AG04449 (cell line): ENCODE data around the gene KLC4.

Source experiments
- CTCF ChIA-PET: fragments of 350-600 bp; formaldehyde crosslinking; extraction: SDS; loops from one replicate; lab custom pipeline; 2021; ENCODE audit warnings: antibody characterized with exemption; lab: Yijun Ruan, JAX
- POLR2A ChIA-PET: fragments of 400-600, 350-600 bp; formaldehyde crosslinking; extraction: SDS; loops from one replicate; lab custom pipeline; 2020; ENCODE audit warnings: antibody characterized with exemption, inconsistent platforms; lab: Yijun Ruan, JAX
- DNase-seq: peaks from one replicate; pipeline ENCODE4 v3.0.0-alpha.2; 2010; ENCODE audit warnings: low read depth, low spot score
- H3K4me3 ChIP-seq: 2 replicates; pipeline ENCODE4 v1.5.1; 2011; ENCODE audit warnings: low read depth, mild to moderate bottlenecking, control low read depth, low read length
- TF ChIP-seq, protein P1 (sequence below): IDR thresholded peaks from one replicate; pipeline ENCODE4 v1.5.1; 2011; ENCODE audit warnings: mild to moderate bottlenecking, moderate library complexity, low read length, control low read depth, inconsistent platforms; ENCODE audit not compliant: insufficient read depth; ENCODE audit errors: missing control alignments

KLC4 gene

DNA sequence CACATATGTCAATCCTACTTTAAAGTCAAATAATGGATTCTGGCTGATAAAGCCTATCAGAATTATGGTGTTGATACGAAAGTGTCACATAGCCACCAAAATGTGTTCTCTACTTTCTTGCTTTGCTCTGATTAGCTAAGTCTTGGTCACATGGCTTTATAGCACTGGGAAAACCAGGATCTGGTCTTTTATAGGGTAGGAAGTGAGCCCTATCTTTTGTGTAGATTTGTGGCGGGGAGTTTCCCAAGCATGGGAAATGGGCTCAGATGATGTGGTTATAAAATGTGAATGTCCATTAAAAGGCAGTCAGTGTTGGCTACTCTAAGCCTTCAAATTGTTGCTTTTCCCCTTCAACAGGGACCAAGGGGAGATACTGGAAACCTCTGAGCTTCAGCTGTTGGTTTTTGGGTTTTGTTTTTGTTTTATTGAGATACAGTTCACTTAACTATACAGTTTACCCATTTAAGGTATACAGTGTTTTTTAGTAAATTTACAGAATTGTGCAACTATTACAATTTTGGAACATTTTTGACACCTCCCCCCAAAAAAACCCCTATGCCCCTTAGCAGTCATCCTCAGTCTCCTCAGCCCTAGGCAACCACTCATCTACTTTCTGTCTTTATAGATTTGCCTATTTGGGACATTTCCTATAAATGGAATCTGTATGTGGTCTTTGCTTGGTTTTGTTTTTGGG lies 25.8 kb upstream of the KLC4 start:
- TF ChIP-seq, protein P1, sequence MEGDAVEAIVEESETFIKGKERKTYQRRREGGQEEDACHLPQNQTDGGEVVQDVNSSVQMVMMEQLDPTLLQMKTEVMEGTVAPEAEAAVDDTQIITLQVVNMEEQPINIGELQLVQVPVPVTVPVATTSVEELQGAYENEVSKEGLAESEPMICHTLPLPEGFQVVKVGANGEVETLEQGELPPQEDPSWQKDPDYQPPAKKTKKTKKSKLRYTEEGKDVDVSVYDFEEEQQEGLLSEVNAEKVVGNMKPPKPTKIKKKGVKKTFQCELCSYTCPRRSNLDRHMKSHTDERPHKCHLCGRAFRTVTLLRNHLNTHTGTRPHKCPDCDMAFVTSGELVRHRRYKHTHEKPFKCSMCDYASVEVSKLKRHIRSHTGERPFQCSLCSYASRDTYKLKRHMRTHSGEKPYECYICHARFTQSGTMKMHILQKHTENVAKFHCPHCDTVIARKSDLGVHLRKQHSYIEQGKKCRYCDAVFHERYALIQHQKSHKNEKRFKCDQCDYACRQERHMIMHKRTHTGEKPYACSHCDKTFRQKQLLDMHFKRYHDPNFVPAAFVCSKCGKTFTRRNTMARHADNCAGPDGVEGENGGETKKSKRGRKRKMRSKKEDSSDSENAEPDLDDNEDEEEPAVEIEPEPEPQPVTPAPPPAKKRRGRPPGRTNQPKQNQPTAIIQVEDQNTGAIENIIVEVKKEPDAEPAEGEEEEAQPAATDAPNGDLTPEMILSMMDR: no peak
- DNase-seq: no peak
- ChIA-PET POLR2A (interaction anchor here (0.9 to 1.8 kb wide), 3 partner anchors 13 to 116 kb away, joined by 3 to 4 read pairs (median 4); no protein-coding TSS in a partner anchor), CTCF (interaction anchor here (1.3 kb wide), 1 partner anchor 110 kb away, joined by 5 read pairs; no protein-coding TSS in a partner anchor)
- H3K4me3 ChIP-seq: no peak overlapping the region

DNA sequence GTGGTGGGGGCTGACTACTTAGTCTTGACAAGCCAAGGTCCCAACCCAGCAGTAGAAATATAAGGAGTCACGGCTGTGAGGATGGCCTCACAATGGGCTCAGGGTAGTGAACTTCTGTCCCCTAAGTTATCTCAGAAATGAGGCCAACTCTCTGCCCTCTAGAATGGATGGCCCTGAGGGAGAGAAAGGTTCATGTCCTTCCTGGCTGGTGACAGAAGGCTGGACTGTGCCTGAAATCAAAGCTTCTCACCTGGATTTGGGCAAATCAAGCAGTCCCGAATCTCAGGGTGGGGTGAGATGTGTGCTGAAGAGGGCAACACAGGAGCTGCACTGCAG lies 25.3 kb upstream of the KLC4 start:
- CTCF ChIA-PET: no interaction called here
- POLR2A ChIA-PET: interaction anchor here (1.8 kb wide), 1 partner anchor 15 kb away, joined by 4 read pairs; no protein-coding TSS in a partner anchor
- TF ChIP-seq, protein P1: no peak
- no peak for DNase-seq
- H3K4me3 ChIP-seq: no peak overlapping the region

DNA sequence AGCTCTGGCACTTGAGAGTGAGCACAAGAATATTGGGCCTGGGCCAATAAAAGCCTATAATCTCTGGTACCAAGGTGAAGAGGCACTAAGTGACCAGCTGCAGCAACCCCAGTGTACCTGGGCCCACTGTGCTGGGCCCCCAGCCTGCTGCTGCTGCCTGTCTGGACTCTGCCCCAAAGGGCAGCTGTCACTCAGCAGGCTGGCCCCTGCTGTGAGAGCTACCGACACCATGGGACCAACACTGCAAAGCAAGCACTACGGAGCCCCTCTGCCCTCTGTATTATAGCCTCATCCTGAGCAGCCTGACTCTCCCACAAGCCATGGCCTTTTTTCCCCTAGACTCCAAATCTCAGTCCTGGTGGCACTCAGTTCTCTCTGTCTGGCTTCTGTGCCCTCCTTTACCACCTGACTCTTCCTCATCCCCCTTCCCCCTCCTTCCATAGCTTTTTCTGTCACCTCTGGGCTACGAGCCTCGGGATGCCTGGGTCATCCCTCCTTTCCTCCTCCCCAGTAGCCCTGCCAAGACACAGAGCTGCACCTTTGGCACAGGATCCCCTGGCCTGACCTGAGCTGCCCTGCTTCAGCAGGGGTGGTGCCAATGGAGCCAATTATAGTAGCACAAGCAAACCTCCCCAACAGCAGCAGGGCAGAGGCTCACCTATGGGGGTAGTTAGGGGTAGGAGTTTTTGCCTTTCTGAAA lies 23.8 kb upstream of the KLC4 start:
- POLR2A ChIA-PET: interaction anchor here (0.7 to 1.3 kb wide), 3 partner anchors 13 to 108 kb away, joined by 3 read pairs; partner anchors contain the start of gene CUL7
- CTCF ChIA-PET: interaction anchor here (0.6 to 1.0 kb wide), 2 partner anchors 108 to 121 kb away, joined by 3 read pairs; no protein-coding TSS in a partner anchor
- TF ChIP-seq, protein P1: no peak
- H3K4me3 ChIP-seq: no peak overlapping the region
- no peak for DNase-seq

DNA sequence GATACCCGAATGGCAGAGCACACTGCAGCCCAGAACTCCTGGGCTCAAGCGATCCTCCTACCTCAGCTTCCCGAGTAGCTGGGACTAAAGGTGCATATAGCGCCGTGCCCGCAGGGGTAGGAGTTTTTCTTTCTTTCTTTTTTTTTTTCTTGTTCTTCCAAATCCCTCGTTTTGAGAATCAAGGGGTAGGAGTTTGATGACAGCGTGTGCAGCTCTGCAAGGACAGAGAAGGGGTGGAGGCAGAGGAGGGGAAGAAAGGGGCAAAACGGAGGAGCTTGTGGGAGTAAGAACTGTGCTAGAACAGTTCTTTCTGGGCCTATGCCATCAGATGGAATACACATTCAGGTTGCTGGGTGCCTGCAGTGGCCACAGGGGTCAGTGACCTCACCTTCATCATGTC lies 22.7 kb upstream of the KLC4 start:
- POLR2A ChIA-PET: no interaction called here
- CTCF ChIA-PET: no interaction called here
- DNase-seq: no peak
- TF ChIP-seq, protein P1: no peak
- H3K4me3 ChIP-seq: no peak overlapping the region

DNA sequence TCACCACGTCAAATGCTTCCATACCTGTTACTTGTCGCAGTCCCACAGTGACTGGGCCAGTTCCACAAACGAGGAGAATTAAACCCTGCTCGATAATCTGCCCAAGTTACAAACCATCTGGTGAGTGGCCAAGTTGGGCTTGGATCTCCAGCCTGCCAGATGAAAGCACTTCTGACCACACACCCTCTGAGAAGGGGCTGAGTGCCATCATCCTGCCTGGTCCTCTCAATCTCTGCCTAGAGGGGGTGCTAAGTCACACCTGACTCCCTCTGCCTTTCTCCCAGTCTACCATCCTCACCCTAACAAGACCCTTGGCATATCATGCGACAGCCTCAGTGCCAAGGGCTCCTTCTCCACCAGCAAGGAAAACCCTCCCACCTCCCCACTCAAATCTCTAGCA lies 22.2 kb upstream of the KLC4 start:
- TF ChIP-seq, protein P1: no peak
- POLR2A ChIA-PET: no interaction called here
- CTCF ChIA-PET: no interaction called here

DNA sequence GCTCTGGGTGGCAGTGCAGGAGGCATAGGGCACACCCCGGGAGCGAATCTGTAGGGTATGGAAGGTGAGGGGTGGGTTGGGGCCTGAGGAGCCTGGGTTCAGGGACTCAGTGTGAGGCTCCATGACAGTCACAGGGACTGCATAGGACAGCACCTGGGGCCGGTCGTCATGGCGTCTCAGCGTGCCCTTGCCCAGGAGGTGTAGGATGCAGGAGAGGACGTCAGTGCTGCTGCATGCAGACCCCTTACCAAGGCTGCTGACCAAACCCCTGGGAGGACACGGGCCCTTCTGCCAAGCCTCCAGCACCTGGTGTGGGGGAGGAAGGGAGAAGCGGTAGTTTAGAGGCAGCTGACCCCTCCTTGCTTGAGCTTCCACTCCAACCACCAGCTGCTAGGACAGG lies 21.7 kb upstream of the KLC4 start:
- CTCF ChIA-PET: no interaction called here

More for the DNA sequence above, 22.2 kb upstream of the KLC4 start:
- DNase-seq: no peak
- no peak overlapping the region for H3K4me3 ChIP-seq

More for the DNA sequence above, 21.7 kb upstream of the KLC4 start:
- H3K4me3 ChIP-seq: no peak overlapping the region
- no peak for DNase-seq
- TF ChIP-seq, protein P1: no peak
- POLR2A ChIA-PET: interaction anchor here (0.7 to 0.9 kb wide), 3 partner anchors 13 to 16 kb away, joined by 3 read pairs; partner anchors contain the start of gene CUL7
